ENCODE data around the gene EHF. TPM values are rescaled to one million over a fixed set of nuclear protein-coding genes. Genes with fewer than 3 reads are reported as not detected.

Gene EHF
- total and polyA plus RNA-seq, 5 donors from 2014 or later, result not detected

- Histone ChIP-seq H3K27ac (ENCODE audit: insufficient read depth, low read length, poor library complexity, severe bottlenecking) (no peak overlapping the region), H3K27me3 (ENCODE audit: control insufficient read depth, insufficient read depth, low read length) (no peaks in the 10 kb centered on the region), H3K4me3 (ENCODE audit: low read depth, low read length) (no peak overlapping the region), H3K36me3 (ENCODE audit: control insufficient read depth, insufficient read depth, low read length) (no peaks in the 10 kb centered on the region), H3K4me1 (ENCODE audit: control insufficient read depth, insufficient read depth, low read length, poor library complexity, severe bottlenecking) (no peaks in the 10 kb centered on the region), H3K9me3 (ENCODE audit: control insufficient read depth in 2 of 2, low read length in 2 of 2) (no peaks in the 10 kb centered on the region)
- no peak overlapping the region for H3K27ac Mint-ChIP-seq
- peaks cover 0 to 5% (median 0%) of the 10 kb centered on the region in 4 donors for H3K4me1 Mint-ChIP-seq
- no peaks in the 10 kb centered on the region for H3K36me3 Mint-ChIP-seq
- peaks cover 17% of the 10 kb centered on the region for H3K27me3 Mint-ChIP-seq
- ATAC-seq (ENCODE audit: low read depth in 2 of 2), result no peak
- DNase-seq, result no peak
- peaks cover 0 to 2% (median 0%) of the 10 kb centered on the region in 7 donors for H3K9me3 Mint-ChIP-seq
- H3K4me3 Mint-ChIP-seq, result no peak overlapping the region
Observed at GRCh38 chr11:34602245-34602644, 18.6 kb upstream of the EHF start.

- no peak overlapping the region for H3K27ac ChIP-seq (ENCODE audit: insufficient read depth, low read length, poor library complexity, severe bottlenecking)
- H3K27ac Mint-ChIP-seq, result no peak overlapping the region
Observed at GRCh38 chr11:34603129-34604001, 17.5 kb upstream of the EHF start.

GRCh38 chr11:34604145-34604544 lies 16.7 kb upstream of the EHF start:
- H3K27ac ChIP-seq (ENCODE audit: insufficient read depth, low read length, poor library complexity, severe bottlenecking), result no peak overlapping the region
- Mint-ChIP-seq H3K36me3 (no peaks in the 10 kb centered on the region), H3K27ac (no peak overlapping the region), H3K4me3 (no peak overlapping the region), H3K27me3 (peaks cover 13% of the 10 kb centered on the region), H3K4me1 (peaks cover 0 to 5% (median 0%) of the 10 kb centered on the region in 4 donors), H3K9me3 (peaks cover 0 to 2% (median 0%) of the 10 kb centered on the region in 7 donors)
- H3K27me3 ChIP-seq (ENCODE audit: control insufficient read depth, insufficient read depth, low read length), result no peaks in the 10 kb centered on the region
- no peaks in the 10 kb centered on the region for H3K36me3 ChIP-seq (ENCODE audit: control insufficient read depth, insufficient read depth, low read length)
- ATAC-seq (ENCODE audit: low read depth in 2 of 2) (no peak), DNase-seq (no peak)
- H3K4me1 ChIP-seq (ENCODE audit: control insufficient read depth, insufficient read depth, low read length, poor library complexity, severe bottlenecking), result no peaks in the 10 kb centered on the region
- H3K4me3 ChIP-seq (ENCODE audit: low read depth, low read length), result no peak overlapping the region
- no peaks in the 10 kb centered on the region for H3K9me3 ChIP-seq (ENCODE audit: control insufficient read depth in 2 of 2, low read length in 2 of 2)

More at GRCh38 chr11:34603129-34604001, 17.5 kb upstream of the EHF start:
- Histone ChIP-seq H3K4me1 (ENCODE audit: control insufficient read depth, insufficient read depth, low read length, poor library complexity, severe bottlenecking) (no peaks in the 10 kb centered on the region), H3K4me3 (ENCODE audit: low read depth, low read length) (no peak overlapping the region), H3K36me3 (ENCODE audit: control insufficient read depth, insufficient read depth, low read length) (no peaks in the 10 kb centered on the region), H3K27me3 (ENCODE audit: control insufficient read depth, insufficient read depth, low read length) (no peaks in the 10 kb centered on the region), H3K9me3 (ENCODE audit: control insufficient read depth in 2 of 2, low read length in 2 of 2) (no peaks in the 10 kb centered on the region)
- H3K4me1 Mint-ChIP-seq, result peaks cover 0 to 5% (median 0%) of the 10 kb centered on the region in 4 donors
- H3K4me3 Mint-ChIP-seq, result peak overlapping the region in 1 of 4 donors; percentile 34
- H3K9me3 Mint-ChIP-seq, result peaks cover 0 to 2% (median 0%) of the 10 kb centered on the region in 7 donors
- H3K27me3 Mint-ChIP-seq, result peaks cover 16% of the 10 kb centered on the region
- no peak for DNase-seq
- ATAC-seq (ENCODE audit: low read depth in 2 of 2), result no peak
- H3K36me3 Mint-ChIP-seq, result no peaks in the 10 kb centered on the region

GRCh38 chr11:34604911-34605310 lies 16.0 kb upstream of the EHF start:
- H3K36me3 ChIP-seq (ENCODE audit: control insufficient read depth, insufficient read depth, low read length), result no peaks in the 10 kb centered on the region
- H3K9me3 ChIP-seq (ENCODE audit: control insufficient read depth in 2 of 2, low read length in 2 of 2), result no peaks in the 10 kb centered on the region
- H3K27ac ChIP-seq (ENCODE audit: insufficient read depth, low read length, poor library complexity, severe bottlenecking), result no peak overlapping the region
- no peak for DNase-seq
- Mint-ChIP-seq H3K36me3 (no peaks in the 10 kb centered on the region), H3K4me3 (no peak overlapping the region), H3K4me1 (peaks cover 0 to under 1% (median 0%) of the 10 kb centered on the region in 4 donors), H3K27ac (no peak overlapping the region), H3K27me3 (peaks cover 6% of the 10 kb centered on the region), H3K9me3 (peaks cover 0 to 2% (median 0%) of the 10 kb centered on the region in 7 donors)
- H3K4me3 ChIP-seq (ENCODE audit: low read depth, low read length), result no peak overlapping the region
- H3K27me3 ChIP-seq (ENCODE audit: control insufficient read depth, insufficient read depth, low read length), result no peaks in the 10 kb centered on the region
- H3K4me1 ChIP-seq (ENCODE audit: control insufficient read depth, insufficient read depth, low read length, poor library complexity, severe bottlenecking), result no peaks in the 10 kb centered on the region
- no peak for ATAC-seq (ENCODE audit: low read depth in 2 of 2)

- Mint-ChIP-seq H3K36me3 (no peaks in the 10 kb centered on the region), H3K9me3 (no peaks in the 10 kb centered on the region), H3K4me1 (no peaks in the 10 kb centered on the region), H3K4me3 (no peak overlapping the region), H3K27me3 (peaks cover 6% of the 10 kb centered on the region), H3K27ac (peak overlapping the region in 1 of 3 donors; percentile 21)
- no peak overlapping the region for H3K27ac ChIP-seq (ENCODE audit: insufficient read depth, low read length, poor library complexity, severe bottlenecking)
- no peak for ATAC-seq (ENCODE audit: low read depth in 2 of 2)
- H3K4me1 ChIP-seq (ENCODE audit: control insufficient read depth, insufficient read depth, low read length, poor library complexity, severe bottlenecking), result no peaks in the 10 kb centered on the region
- no peaks in the 10 kb centered on the region for H3K36me3 ChIP-seq (ENCODE audit: control insufficient read depth, insufficient read depth, low read length)
- no peaks in the 10 kb centered on the region for H3K9me3 ChIP-seq (ENCODE audit: control insufficient read depth in 2 of 2, low read length in 2 of 2)
- no peak overlapping the region for H3K4me3 ChIP-seq (ENCODE audit: low read depth, low read length)
- H3K27me3 ChIP-seq (ENCODE audit: control insufficient read depth, insufficient read depth, low read length), result no peaks in the 10 kb centered on the region
- no peak for DNase-seq
Observed at GRCh38 chr11:34605481-34606325, 15.2 kb upstream of the EHF start.

GRCh38 chr11:34606326-34607120 lies 14.4 kb upstream of the EHF start:
- H3K4me1 ChIP-seq (ENCODE audit: control insufficient read depth, insufficient read depth, low read length, poor library complexity, severe bottlenecking), result no peaks in the 10 kb centered on the region
- ATAC-seq (ENCODE audit: low read depth in 2 of 2) (no peak), DNase-seq (no peak)
- no peak overlapping the region for H3K4me3 Mint-ChIP-seq
- no peaks in the 10 kb centered on the region for H3K9me3 Mint-ChIP-seq
- H3K36me3 ChIP-seq (ENCODE audit: control insufficient read depth, insufficient read depth, low read length), result no peaks in the 10 kb centered on the region
- peak overlapping the region in 1 of 3 donors; percentile 21 for H3K27ac Mint-ChIP-seq
- H3K27ac ChIP-seq (ENCODE audit: insufficient read depth, low read length, poor library complexity, severe bottlenecking), result no peak overlapping the region
- H3K9me3 ChIP-seq (ENCODE audit: control insufficient read depth in 2 of 2, low read length in 2 of 2), result no peaks in the 10 kb centered on the region
- H3K27me3 ChIP-seq (ENCODE audit: control insufficient read depth, insufficient read depth, low read length), result no peaks in the 10 kb centered on the region
- H3K4me3 ChIP-seq (ENCODE audit: low read depth, low read length), result no peak overlapping the region
- peaks cover 6% of the 10 kb centered on the region for H3K27me3 Mint-ChIP-seq
- H3K4me1 Mint-ChIP-seq, result no peaks in the 10 kb centered on the region
- H3K36me3 Mint-ChIP-seq, result no peaks in the 10 kb centered on the region

- Mint-ChIP-seq H3K36me3 (no peaks in the 10 kb centered on the region), H3K27me3 (peaks cover 4% of the 10 kb centered on the region), H3K4me1 (no peaks in the 10 kb centered on the region), H3K9me3 (no peaks in the 10 kb centered on the region), H3K27ac (no peak overlapping the region), H3K4me3 (no peak overlapping the region)
- H3K4me1 ChIP-seq (ENCODE audit: control insufficient read depth, insufficient read depth, low read length, poor library complexity, severe bottlenecking), result no peaks in the 10 kb centered on the region
- no peak overlapping the region for H3K27ac ChIP-seq (ENCODE audit: insufficient read depth, low read length, poor library complexity, severe bottlenecking)
- DNase-seq (no peak), ATAC-seq (ENCODE audit: low read depth in 2 of 2) (no peak)
- no peaks in the 10 kb centered on the region for H3K9me3 ChIP-seq (ENCODE audit: control insufficient read depth in 2 of 2, low read length in 2 of 2)
- H3K4me3 ChIP-seq (ENCODE audit: low read depth, low read length), result no peak overlapping the region
- H3K27me3 ChIP-seq (ENCODE audit: control insufficient read depth, insufficient read depth, low read length), result no peaks in the 10 kb centered on the region
- H3K36me3 ChIP-seq (ENCODE audit: control insufficient read depth, insufficient read depth, low read length), result no peaks in the 10 kb centered on the region
Observed at GRCh38 chr11:34609187-34609751, 11.6 kb upstream of the EHF start.
